ENCODE results near the gene GCSAML. TPM values are rescaled to one million over a fixed set of nuclear protein-coding genes. Genes with fewer than 3 reads are reported as not detected.

The GCSAML gene
- total RNA-seq, 4 donors from 2014 or later, result 0.21 to 1.5 (median 1.0) TPM; not detected in 1

GRCh38 chr1:247542811-247543210 is 6.1 kb upstream of the GCSAML start:
- Histone ChIP-seq H3K4me1 (no peaks in the 10 kb centered on the region), H3K9me3 (no peaks in the 10 kb centered on the region), H3K4me3 (no peak overlapping the region), H3K27ac (no peak overlapping the region), H3K27me3 (no peaks in the 10 kb centered on the region), H3K36me3 (no peaks in the 10 kb centered on the region)
- TF ChIP-seq POLR2A (IDR thresholded peaks at IDR 0.05), result no peak
- TF ChIP-seq, protein P1, sequence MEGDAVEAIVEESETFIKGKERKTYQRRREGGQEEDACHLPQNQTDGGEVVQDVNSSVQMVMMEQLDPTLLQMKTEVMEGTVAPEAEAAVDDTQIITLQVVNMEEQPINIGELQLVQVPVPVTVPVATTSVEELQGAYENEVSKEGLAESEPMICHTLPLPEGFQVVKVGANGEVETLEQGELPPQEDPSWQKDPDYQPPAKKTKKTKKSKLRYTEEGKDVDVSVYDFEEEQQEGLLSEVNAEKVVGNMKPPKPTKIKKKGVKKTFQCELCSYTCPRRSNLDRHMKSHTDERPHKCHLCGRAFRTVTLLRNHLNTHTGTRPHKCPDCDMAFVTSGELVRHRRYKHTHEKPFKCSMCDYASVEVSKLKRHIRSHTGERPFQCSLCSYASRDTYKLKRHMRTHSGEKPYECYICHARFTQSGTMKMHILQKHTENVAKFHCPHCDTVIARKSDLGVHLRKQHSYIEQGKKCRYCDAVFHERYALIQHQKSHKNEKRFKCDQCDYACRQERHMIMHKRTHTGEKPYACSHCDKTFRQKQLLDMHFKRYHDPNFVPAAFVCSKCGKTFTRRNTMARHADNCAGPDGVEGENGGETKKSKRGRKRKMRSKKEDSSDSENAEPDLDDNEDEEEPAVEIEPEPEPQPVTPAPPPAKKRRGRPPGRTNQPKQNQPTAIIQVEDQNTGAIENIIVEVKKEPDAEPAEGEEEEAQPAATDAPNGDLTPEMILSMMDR (IDR thresholded peaks at IDR 0.05), result no peak
- intact Hi-C loops (cut with DNase I; ENCODE audit: low total_unique reads), result no loop called here
- no peak for DNase-seq

DNA sequence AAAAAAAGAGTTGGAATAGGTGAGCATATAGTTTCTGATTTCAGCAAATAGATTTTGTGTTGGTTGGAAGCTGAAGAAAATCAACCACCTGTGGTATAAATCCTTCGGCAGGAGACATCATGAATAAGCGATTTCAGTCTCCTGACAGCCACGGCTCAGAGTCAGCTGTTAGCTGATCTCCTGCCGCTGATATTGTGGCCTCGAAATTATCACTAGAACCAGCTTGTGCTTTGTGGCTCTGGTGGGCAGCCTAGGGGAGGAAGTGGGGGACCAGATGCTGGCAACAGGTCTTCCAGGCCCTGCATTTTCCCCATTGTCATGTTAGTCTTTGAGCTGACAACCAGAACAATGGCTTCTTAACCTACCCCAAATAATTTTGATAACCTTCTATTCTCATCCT is 842 bp upstream of the GCSAML start:
- Histone ChIP-seq H3K4me1 (no peaks in the 10 kb centered on the region), H3K27ac (no peak overlapping the region), H3K4me3 (no peak overlapping the region), H3K9me3 (no peaks in the 10 kb centered on the region), H3K27me3 (no peaks in the 10 kb centered on the region), H3K36me3 (no peaks in the 10 kb centered on the region)
- TF ChIP-seq, protein P1 (IDR thresholded peaks at IDR 0.05), result no peak
- no peak for TF ChIP-seq POLR2A (IDR thresholded peaks at IDR 0.05)
- intact Hi-C loops (cut with DNase I; ENCODE audit: low total_unique reads), result no loop called here
- no peak for DNase-seq

GRCh38 chr1:247551721-247552120 is 2.8 kb downstream of the GCSAML start:
- Histone ChIP-seq H3K9me3 (no peaks in the 10 kb centered on the region), H3K36me3 (no peaks in the 10 kb centered on the region), H3K27ac (no peak overlapping the region), H3K4me1 (no peaks in the 10 kb centered on the region), H3K4me3 (no peak overlapping the region), H3K27me3 (no peaks in the 10 kb centered on the region)
- intact Hi-C loops (cut with DNase I; ENCODE audit: low total_unique reads), result no loop called here
- no peak for DNase-seq
- TF ChIP-seq, protein P1 (IDR thresholded peaks at IDR 0.05), result no peak
- no peak for TF ChIP-seq POLR2A (IDR thresholded peaks at IDR 0.05)

DNA sequence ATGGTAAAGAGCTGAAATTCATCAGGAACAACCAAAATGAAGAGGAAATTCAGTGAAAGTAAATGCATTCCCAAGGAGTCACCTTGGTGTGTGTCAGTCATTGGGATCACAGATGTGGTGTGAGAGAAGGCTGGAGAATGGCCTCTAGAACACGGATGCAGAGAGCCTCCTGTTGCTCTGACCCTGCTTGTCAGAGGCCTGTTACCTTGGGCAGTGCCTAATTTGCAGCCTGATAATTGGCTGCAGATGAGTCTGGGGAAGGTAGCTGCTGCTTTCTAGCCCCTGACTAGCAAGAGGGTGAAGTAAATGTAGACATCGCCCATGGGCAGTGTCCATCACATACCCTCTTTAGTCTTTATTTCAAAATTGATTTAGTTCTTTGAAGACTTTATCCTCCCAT is 3.3 kb downstream of the GCSAML start:
- TF ChIP-seq POLR2A (IDR thresholded peaks at IDR 0.05), result no peak
- TF ChIP-seq, protein P1 (IDR thresholded peaks at IDR 0.05), result no peak
- no peak overlapping the region for H3K27ac ChIP-seq
- H3K4me3 ChIP-seq, result no peak overlapping the region
- intact Hi-C loops (cut with DNase I; ENCODE audit: low total_unique reads), result no loop called here
- DNase-seq, result no peak
- no peaks in the 10 kb centered on the region for H3K36me3 ChIP-seq
- no peaks in the 10 kb centered on the region for H3K4me1 ChIP-seq
- no peaks in the 10 kb centered on the region for H3K27me3 ChIP-seq
- H3K9me3 ChIP-seq, result no peaks in the 10 kb centered on the region

DNA sequence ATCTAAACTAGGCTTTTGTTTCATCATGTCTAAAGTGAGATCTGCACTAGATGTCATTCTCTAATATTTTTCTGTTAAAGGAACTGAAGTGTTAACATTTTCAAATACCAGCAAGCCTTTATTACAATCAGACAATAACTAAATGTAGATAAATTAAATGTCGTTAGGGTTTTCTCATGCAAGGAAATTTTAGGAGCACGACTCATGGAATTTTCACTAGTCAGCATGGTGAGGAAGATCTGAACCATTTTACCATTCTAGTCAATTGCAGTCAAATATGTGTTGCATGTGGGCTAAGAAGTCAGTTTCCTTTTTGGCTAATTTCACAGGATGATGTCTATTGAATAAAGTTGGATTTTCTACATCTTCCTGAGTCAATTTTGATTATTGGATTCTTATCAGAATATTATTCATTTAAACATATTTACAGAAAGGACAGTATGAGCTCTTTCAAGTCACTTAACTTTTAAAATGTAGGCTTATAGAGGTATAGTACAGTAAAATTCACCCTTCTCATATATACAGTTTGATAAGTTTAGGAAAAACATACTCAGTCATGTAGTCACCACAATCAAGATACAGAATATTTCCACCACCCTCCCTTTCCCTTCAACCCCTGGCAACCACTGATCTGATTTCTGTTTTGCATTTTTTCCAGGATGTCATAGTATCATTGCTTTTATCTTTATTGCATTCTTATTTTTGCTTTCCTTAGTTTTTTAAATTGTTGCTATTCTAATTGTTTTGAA is 9.2 kb downstream of the GCSAML start:
- Histone ChIP-seq H3K27ac (no peak overlapping the region), H3K27me3 (no peaks in the 10 kb centered on the region), H3K4me3 (no peak overlapping the region), H3K4me1 (no peaks in the 10 kb centered on the region), H3K36me3 (no peaks in the 10 kb centered on the region), H3K9me3 (no peaks in the 10 kb centered on the region)
- DNase-seq, result no peak
- intact Hi-C loops (cut with DNase I; ENCODE audit: low total_unique reads), result no loop called here
- TF ChIP-seq POLR2A (IDR thresholded peaks at IDR 0.05), result no peak
- TF ChIP-seq, protein P1 (IDR thresholded peaks at IDR 0.05), result no peak

Data from uterus (tissue), 4 donors.